AG20443 (cell line): ENCODE results near the gene SLC22A15.
"Not testable (repeated sequence)": the region's sequence is repeated elsewhere in the genome, so short reads cannot be mapped to it uniquely, and the experiment has no call there.

Experiments used
- DNase-seq: peaks from one replicate; pipeline ENCODE4 v3.0.0; 2012; ENCODE audit warnings: low spot score, mixed read lengths

The SLC22A15 gene

DNA sequence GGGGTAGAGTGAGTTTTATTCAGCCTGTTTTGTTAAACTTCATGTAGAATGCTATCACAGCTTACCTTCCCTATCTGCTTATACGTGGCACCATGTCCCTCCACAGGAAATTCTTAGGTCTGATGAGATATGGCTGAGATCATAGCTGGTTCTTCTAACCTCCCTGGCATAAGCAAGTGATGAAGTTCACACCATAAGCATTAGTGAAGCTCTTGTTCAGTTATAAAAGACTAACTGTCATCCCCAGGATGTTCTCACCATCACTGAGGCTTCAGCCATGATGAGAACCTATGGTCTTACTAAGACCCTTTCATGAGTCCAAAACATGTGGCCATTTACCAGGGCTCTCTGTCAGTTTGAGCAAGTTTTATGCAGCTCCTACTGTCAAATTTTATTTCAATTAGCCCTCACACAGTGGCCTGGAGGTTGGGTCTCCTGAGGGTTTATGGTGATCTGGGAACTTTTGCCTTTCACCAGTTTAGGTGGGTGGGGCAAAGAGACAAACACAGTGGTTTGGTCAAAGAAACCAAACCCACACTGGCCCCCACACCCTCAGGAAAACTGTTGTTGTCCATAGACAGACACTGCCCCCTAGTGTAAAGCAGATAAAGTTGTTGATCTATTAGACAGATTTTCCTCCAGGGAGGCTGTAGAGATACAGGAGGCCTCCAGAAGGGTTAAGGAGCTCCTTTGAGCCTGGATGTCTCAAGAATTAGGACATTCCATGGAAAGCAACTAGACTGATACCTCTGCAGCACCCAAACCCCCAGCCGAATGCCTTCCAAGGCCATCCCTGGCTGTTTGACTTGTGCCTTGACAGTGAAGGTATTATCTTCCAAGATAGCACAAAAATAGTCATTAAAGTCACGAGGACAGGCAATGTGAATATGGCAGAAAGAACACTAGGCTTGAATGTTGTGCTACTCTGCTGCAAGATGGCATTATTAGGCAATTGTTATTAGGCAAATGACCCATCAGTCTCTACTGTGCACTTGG, 5.0 kb downstream of the SLC22A15 start:
- DNase-seq = peak; percentile 74

DNA sequence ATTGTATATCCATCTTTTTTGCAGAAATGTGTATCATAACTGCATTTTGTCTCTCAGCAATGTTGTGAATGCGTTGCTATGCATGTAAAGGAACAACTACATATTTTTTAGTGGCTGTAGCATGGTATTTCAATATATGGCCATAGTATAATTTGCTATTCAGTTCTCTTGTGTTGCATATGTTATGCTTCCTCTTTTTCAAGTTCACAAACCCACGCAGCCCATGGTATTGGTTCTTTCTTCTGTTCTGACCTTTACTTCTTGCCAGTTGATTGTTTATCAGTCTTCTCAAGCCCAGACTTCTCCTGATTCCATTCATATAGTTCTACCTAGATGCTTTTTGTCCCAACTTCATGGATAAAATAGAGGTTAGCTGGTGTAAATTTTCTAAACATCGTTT, 6.1 kb downstream of the SLC22A15 start:
- no peak for DNase-seq

DNA sequence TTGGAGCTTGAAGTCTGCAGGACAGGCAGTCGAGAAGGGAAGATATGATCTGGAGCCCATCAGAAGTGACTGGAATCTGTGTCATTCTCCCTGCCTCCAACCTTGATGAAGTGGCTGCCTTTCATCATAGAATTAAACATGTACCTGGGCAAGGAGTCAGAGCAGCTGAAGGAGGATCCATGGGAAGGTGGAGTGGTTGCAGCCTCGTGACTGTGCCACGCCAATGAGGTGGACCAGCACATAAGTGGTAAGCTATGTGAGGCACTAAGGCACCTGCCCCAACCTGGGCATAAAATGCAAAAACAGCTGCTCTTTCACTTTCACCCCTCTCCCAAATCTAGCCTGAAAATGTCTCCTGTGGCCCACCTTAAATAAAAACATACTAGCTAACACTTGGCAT, 7.3 kb downstream of the SLC22A15 start:
- DNase-seq = no peak

DNA sequence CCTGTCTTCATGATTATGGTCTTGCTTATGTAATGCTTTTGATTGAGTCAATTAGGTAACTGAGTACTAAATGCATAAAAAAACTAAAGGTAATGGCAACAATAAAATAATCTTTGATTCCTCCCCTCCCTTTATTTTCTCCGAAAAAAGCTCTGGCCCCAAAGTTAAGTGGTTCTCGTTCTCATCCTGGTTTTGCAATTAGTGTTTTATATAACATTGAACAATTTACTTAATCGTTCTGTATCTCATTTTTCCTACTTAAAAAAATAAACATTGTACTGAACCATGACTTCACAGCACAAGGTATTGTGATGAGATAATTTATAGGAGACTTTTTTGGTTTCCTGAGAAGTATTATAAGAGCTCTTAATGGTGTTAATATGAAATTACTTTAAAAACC, 11.3 kb downstream of the SLC22A15 start:
- no peak for DNase-seq

DNA sequence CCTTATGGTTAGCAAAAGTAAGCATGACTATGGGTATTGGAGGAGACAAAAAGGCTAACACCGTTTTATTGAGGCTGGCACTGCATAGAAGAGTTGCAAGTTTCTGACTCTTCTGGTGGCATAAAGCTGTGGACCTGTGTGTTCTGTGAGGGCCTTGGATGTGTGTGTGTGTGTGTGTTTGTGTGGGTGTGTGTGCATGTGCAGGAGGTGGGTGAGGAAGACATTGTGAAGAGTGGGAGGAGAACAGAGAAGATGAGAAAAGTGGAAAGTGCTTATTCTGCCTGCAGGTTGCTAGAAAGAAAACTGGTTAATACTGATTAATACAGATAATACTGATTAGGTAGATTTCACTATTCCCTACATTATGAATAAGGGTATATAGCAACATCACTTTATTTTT, 12.6 kb downstream of the SLC22A15 start:
- no peak for DNase-seq

DNA sequence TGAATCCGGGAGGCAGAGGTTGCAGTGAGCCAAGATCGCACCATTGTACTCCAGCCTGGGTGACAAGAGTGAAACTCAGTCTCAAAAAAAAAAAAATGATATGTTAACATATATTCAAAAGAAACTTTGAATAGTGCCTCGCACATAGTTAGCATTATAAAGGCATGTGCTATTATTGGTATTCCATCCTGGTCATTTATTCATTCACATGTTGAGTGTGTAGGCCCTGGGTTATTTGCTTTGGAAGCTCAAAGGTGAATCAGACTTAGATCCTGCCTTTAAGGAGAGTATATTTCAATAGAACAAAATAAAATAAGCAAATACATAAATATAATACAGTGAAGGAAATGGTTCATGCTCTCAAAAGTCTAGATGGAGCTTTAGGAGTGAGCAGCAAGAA, 13.4 kb downstream of the SLC22A15 start:
- DNase-seq = no peak

DNA sequence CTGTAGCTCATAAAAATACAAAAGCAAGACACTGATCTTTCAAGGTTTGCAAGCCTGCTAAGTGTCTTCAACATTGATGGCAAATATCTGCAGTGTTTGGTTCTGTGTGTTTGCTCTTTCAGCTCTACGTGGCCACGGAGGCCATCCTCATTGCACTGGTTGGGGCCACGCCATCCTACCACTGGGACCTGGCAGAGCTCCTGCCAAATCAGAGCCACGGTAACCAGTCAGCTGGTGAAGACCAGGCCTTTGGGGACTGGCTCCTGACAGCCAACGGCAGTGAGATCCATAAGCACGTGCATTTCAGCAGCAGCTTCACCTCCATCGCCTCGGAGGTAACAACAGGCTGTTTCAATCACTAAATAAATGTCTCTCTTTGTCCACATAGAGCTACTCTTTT, 15.6 kb downstream of the SLC22A15 start:
- DNase-seq = no peak

DNA sequence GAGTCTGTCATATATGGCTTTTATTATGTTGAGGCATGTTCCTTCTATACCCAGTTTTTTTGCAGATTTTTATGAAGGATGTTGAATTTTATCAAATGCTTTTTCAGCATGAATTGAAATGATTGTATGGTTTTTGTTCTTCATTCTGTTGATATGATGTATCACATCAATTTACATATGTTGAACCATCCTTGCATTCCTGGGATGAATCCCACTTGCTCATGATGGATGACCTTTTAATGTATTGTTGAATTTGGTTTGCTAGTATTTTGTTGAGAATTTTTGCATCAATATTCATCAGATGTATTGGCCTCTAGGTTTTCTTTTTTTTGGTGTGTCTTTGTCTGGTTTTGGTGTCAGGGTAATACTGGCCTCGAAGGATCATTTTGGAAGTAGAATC, 21.6 kb downstream of the SLC22A15 start:
- not testable (repeated sequence) for DNase-seq

DNA sequence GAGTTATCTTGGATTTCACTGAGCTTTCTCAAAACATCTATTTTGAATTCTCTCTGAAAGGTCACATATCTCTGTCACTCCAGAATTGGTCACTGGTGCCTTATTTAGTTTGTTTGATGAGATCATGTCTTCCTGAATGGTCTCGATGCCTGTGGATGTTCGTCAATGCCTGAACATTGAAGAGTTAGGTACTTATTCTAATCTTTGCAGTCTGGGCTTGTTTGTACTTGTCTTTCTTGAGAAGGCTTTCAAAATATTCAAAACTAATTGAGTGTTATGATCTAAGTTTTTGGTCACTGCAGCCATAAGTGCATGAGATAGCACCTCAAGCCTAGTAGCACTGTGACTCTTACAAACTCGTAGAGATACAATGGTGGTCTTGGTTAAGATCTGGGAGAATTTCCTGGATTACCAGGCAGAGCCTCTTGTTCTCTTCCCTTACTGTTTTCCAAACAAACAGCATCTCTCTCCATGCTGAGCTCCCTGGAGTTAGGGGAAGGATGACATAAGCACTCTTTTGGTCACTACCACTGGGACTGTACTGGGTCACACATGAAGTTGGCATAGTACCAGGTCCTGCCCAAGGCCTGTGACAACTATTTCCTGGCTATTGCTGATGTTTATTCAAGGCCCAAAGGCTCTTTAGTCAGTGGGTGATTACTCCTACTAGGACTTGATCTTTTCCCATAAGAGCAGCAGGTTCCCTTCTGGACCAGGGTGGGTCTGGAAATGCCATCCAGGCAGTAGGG, 25.6 kb downstream of the SLC22A15 start:
- no peak for DNase-seq

DNA sequence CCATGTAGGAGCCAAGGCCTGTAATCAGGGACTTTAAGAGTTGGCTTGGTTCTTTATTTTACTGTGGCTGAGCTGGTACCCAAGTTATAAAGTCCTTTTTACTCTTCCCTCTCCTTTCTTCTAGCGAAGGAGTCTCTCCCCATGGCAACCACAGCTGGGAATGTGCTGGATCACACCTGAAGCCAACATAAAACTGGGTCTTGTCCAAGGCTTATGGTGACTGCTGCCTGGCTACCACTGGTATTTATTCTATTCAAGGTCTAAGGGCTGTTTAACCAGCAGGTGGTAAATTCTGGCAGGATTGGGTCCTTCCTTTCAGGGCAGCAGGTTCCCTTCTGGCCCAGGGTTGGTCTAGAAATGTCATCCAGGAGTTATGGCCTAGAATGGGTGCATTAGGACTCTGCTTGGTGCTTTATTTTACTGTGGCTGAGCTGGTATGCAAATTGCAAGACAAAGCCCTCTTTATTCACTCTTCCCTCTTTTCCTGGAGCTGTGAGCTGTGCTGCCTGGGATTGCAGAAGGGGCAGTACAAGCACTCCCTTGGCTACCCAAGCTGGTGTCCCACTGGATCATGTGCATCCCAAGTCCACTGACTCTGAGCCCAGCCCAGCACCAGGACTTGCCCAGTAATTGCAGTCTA, 26.6 kb downstream of the SLC22A15 start:
- DNase-seq = no peak

DNA sequence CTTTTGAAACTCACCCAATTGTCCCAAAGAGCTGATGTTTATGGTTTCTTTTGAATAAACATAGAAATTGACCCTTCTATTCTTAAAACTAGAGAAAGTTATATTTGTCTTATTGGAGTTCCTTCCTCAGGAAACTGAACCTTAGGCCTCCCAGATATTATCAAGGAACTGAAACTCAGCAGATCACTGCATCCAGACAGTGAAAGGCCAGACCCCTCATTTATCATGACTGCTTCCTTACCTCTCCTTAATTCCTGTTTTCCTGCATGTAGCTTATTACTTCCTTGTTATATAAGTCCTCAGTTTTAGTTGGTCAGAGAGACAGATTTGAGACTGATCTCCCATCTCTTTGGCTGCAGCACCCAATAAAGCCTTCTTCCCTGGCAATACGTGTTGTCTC, 27.5 kb downstream of the SLC22A15 start:
- no peak for DNase-seq

DNA sequence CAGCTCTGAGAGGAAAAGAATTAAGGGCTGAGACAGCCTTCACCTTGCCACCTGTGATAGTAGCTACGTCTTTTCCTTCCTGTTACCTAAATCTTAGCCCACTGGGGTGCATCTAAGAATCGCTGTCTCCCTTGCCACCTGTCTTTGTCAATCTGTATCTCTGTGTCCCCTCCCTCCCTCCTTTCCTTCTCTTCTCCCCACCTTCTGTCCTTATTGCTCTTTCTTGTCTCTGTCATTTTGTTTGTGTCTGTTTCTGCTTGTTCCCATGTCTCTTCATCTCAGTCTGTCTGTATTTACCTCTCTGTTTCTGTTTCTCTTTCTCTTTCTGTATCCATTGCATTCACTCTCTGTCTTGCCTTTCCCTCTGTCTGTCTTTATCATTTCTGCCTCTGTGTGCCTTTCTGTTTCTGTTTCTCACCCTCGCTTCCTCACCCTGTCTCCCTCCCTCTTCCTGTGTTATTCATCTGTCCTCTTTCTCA, 30.2 kb downstream of the SLC22A15 start:
- no peak for DNase-seq

DNA sequence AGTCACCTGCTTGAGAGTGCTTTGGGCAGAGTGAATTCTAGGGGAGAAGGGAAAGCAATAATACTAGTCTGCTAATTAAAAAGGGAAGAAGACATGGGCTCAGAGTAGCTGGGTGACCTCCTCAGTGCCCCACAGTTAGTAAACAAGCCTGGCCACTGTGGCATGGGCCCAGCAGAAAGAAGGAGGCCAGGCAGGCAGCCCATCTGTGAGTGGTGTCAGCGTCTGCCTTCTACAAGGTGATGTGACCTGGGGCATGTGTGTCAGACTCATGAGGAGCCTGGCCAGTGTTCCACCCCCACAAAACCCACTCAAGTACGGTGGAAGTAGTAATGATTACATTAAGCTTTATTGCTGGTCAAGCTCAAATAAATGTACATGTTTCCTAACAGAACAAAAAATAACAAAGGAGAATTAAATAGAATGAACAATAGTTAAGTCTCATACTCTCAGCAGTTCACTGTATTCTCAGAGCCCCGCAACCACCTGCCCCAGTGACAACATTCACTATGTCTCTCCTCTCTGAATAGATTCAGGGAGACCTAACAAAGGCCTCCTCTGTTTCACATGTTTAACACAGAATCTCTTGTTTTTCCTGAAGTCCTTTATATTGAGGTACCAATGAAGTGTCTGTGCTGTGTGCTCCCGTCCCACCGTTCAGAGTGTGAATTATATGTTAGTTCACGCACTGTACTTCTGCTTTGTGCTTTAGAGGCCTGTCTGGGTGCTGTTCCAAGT, 32.5 kb downstream of the SLC22A15 start:
- DNase-seq = no peak

DNA sequence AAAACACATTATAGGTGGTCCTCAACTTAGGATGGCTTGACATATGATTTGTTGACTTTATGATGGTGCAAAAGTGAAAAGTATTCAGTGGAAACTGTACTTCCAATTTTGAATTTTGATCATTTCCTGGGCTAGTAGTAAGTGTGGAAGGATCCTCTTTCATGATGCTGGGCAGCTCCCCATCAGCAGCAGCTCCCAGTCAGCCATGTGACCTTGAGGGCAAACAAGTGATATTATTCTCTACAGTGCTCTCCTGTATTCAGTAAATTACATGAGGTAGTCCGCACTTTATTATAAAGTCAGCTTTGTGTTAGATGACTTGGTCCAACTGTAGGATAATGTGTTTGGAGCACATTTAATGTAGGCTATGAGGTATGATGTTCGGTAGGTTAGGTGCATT, 36.4 kb downstream of the SLC22A15 start:
- no peak for DNase-seq

DNA sequence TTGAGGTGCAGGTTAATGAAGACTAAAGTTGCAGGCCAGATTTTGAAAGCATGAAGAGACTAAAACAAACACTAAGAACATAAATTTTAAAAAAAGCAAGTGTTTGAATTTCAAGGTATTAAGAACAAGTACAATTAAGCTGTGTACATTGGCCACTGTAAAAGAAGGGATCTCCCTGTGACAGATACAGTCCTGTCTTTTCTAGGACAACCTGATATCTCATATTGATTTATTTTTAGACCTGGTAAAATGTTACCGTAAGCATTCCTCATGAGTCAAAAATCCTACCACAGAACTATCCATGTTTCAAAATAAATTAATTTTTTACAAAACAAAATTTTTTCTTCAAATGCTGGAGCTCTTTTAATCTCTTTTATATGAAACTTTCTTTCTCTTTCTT, 39.4 kb downstream of the SLC22A15 start:
- DNase-seq = no peak

DNA sequence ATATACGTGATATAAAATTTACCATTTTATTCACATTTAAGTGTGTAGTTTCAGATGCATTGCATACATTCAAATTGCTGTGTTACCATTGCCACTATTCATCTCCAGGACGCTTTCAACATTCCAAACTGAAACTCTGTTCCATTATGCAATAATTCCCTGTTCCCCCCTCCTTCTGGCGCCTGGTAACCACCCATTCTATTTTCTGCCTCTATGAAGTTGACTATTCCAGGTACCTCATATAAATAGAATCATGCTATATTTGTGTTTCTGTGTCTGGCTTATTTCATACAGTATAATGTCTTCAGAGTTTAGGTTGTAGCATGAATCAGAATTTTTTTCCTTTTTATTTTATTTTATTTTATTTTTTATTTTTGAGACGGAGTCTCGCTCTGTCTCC, 41.7 kb downstream of the SLC22A15 start:
- DNase-seq = no peak

DNA sequence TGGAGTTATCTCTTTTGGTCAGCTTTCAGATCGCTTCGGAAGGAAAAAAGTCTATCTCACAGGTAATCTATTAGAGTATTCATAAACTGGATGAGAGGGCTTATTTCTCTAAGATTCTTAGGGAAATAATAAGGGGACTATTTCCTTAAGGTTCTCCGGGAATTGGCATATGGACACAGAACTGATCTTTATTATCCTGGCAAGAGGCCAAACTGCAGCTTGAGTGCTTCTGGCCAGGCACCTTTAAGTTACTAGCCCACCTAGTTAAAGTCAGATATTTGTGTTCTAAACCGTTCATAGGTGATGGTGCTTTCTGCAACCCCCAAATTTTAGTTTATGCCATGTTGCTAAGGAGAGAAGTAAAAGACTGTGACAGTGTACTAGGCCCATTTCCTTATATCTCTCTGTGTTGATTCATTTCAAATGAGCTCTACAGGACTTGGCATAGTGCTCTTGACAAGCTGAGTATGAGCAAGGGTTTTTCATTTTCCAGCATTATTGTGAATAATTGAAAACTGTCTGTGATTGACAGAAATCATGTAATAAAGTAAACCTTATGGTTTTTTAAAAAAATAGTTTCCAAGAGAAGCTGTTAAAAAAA, 43.4 kb downstream of the SLC22A15 start:
- no peak for DNase-seq

DNA sequence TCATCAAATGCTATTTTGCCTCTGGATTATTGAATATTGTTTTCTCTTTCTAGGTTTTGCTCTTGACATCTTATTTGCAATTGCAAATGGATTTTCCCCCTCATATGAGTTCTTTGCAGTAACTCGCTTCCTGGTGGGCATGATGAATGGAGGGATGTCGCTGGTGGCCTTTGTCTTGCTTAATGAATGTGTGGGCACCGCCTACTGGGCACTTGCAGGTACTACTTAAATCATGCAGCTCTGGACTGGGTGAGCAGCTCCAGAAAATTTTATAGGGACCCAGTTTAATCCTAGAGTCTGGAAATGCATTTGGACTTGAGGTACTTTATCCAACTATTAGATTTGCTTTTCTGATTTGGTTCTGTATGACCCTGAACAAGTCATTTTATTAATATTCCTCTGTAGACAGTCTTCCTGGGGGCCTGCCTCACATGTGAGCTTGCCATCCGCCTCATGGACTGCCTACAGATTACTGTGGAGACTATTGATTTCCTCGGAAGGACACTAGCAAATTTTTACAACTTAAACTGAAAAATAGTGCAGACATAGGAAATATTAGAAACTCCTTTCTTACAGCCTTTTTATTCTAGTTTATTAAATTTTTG, 44.5 kb downstream of the SLC22A15 start:
- peak; percentile 68 for DNase-seq

DNA sequence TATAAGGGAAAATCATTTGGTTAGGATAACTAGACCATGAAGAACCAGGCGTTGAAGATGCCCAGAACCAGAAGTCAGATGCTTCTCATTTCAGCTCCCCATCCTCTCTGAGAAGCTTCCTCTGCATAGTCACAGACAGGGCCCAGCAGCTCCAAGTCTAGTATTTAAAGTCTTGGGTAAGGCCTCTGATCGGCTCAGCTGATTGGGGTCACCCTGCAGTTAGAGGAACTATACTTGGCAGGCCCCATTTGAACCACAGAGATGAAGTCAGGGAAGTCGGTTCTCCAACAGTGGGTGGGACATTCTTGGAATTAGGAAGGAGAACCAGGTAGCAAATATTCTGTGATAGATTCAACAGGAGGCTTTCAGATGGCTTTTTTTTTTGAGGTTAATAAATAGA, 48.3 kb downstream of the SLC22A15 start:
- no peak for DNase-seq

DNA sequence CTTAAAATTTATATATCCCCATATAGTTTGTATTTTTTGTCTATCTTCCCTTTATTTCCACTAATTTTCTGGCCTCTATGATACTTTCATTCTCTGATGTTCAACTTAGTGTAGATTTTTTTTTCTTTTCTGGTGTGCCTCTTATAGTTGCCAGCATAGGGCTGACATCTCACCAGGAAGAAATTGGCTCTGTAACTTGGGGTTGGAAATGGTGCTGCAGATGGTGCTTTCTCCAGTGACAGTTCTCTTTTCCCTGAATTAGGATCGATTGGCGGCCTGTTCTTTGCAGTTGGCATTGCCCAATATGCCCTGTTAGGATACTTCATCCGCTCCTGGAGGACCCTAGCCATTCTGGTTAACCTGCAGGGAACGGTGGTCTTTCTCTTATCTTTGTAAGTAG, 50.3 kb downstream of the SLC22A15 start:
- DNase-seq = no peak

DNA sequence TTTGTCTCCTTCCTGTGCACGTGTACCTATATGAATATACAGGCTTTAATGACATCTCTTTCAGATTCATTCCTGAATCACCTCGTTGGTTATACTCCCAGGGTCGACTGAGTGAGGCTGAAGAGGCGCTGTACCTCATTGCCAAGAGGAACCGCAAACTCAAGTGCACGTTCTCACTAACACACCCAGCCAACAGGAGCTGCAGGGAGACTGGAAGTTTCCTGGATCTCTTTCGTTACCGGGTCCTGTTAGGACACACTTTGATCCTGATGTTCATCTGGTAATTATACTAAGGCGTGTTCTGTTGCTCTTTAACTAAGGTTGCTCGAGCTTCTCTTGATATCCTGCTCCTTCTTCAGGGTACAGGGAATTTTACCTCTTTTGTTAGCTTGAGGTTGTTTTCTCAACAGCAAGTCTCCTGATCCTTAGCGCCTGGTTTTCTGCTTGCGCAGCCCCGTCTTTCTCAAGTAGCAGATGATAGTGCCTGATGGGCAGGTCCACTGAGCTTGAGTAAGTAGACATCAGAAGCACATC, 55.1 kb downstream of the SLC22A15 start:
- DNase-seq = no peak
